IPS-20b (cell line): ENCODE measurements around the gene RFTN1.
"Not testable (repeated sequence)": the region's sequence is repeated elsewhere in the genome, so short reads cannot be mapped to it uniquely, and the experiment has no call there.

Source experiments
- H3K27ac ChIP-seq: one replicate; pipeline ENCODE4 v1.5.1; 2013; ENCODE audit warnings: low read length
- H3K27me3 ChIP-seq: 2 replicates; pipeline ENCODE4 v1.6.1; 2013; ENCODE audit warnings: mild to moderate bottlenecking, low read length, inconsistent platforms; ENCODE audit not compliant: insufficient read depth
- H3K36me3 ChIP-seq: 2 replicates; pipeline ENCODE4 v1.6.1; 2013; ENCODE audit warnings: low read depth, mild to moderate bottlenecking, inconsistent platforms, low read length, moderate library complexity; ENCODE audit not compliant: insufficient read depth
- H3K4me1 ChIP-seq: 2 replicates; pipeline ENCODE4 v1.6.1; 2013; ENCODE audit warnings: mild to moderate bottlenecking, control low read depth, inconsistent platforms, low read length, moderate library complexity; ENCODE audit not compliant: insufficient read depth
- H3K4me3 ChIP-seq: 2 replicates; pipeline ENCODE4 v1.5.1; 2013; ENCODE audit warnings: mild to moderate bottlenecking, low read length, inconsistent platforms
- H3K9ac ChIP-seq: 2 replicates; pipeline ENCODE4 v1.6.1; 2013; ENCODE audit warnings: low read depth, mild to moderate bottlenecking, inconsistent platforms, low read length, moderate library complexity
- H3K9me3 ChIP-seq: 2 replicates; pipeline ENCODE4 v1.6.1; 2013; ENCODE audit warnings: mild to moderate bottlenecking, low read depth, low read length, inconsistent platforms; ENCODE audit not compliant: insufficient read depth

RFTN1 gene

GRCh38 chr3:16322189-16322588, 191.3 kb downstream of the RFTN1 start:
- H3K9me3 ChIP-seq = no peaks in the 10 kb centered on the region
- no peak overlapping the region for H3K9ac ChIP-seq
- H3K4me1 ChIP-seq = no peaks in the 10 kb centered on the region
- no peak overlapping the region for H3K4me3 ChIP-seq
- H3K27me3 ChIP-seq = no peaks in the 10 kb centered on the region
- peaks cover 38% of the 10 kb centered on the region for H3K36me3 ChIP-seq
- H3K27ac ChIP-seq = no peak overlapping the region

- H3K4me1 ChIP-seq = no peaks in the 10 kb centered on the region
- H3K27me3 ChIP-seq = no peaks in the 10 kb centered on the region
- H3K27ac ChIP-seq = no peak overlapping the region
- no peak overlapping the region for H3K4me3 ChIP-seq
- peaks cover 46% of the 10 kb centered on the region for H3K36me3 ChIP-seq
- no peak overlapping the region for H3K9ac ChIP-seq
- no peaks in the 10 kb centered on the region for H3K9me3 ChIP-seq
Observed at GRCh38 chr3:16320711-16321110, 192.8 kb downstream of the RFTN1 start.

GRCh38 chr3:16319723-16320122, 193.8 kb downstream of the RFTN1 start:
- Histone ChIP-seq H3K4me3 (no peak overlapping the region), H3K27ac (no peak overlapping the region), H3K36me3 (peaks cover 38% of the 10 kb centered on the region)

GRCh38 chr3:16319307-16319706, 194.2 kb downstream of the RFTN1 start:
- Histone ChIP-seq H3K9me3 (no peaks in the 10 kb centered on the region), H3K9ac (no peak overlapping the region), H3K4me3 (no peak overlapping the region), H3K27ac (no peak overlapping the region), H3K27me3 (no peaks in the 10 kb centered on the region), H3K4me1 (no peaks in the 10 kb centered on the region), H3K36me3 (peaks cover 43% of the 10 kb centered on the region)

More at GRCh38 chr3:16319723-16320122, 193.8 kb downstream of the RFTN1 start:
- no peaks in the 10 kb centered on the region for H3K9me3 ChIP-seq
- no peaks in the 10 kb centered on the region for H3K27me3 ChIP-seq
- no peaks in the 10 kb centered on the region for H3K4me1 ChIP-seq
- H3K9ac ChIP-seq = no peak overlapping the region

GRCh38 chr3:16318176-16318575, 195.3 kb downstream of the RFTN1 start:
- Histone ChIP-seq H3K4me3 (no peak overlapping the region), H3K27me3 (no peaks in the 10 kb centered on the region), H3K36me3 (peaks cover 47% of the 10 kb centered on the region), H3K9ac (no peak overlapping the region), H3K9me3 (no peaks in the 10 kb centered on the region), H3K27ac (no peak overlapping the region), H3K4me1 (no peaks in the 10 kb centered on the region)

GRCh38 chr3:16317561-16317945, 195.9 kb downstream of the RFTN1 start:
- no peaks in the 10 kb centered on the region for H3K4me1 ChIP-seq
- H3K36me3 ChIP-seq = peaks cover 45% of the 10 kb centered on the region
- no peak overlapping the region for H3K27ac ChIP-seq
- H3K4me3 ChIP-seq = no peak overlapping the region
- no peak overlapping the region for H3K9ac ChIP-seq
- no peaks in the 10 kb centered on the region for H3K9me3 ChIP-seq
- H3K27me3 ChIP-seq = no peaks in the 10 kb centered on the region

GRCh38 chr3:16316847-16317560, 196.5 kb downstream of the RFTN1 start:
- H3K9me3 ChIP-seq = no peaks in the 10 kb centered on the region
- H3K27me3 ChIP-seq = no peaks in the 10 kb centered on the region
- H3K9ac ChIP-seq = no peak overlapping the region
- no peak overlapping the region for H3K27ac ChIP-seq
- no peaks in the 10 kb centered on the region for H3K4me1 ChIP-seq
- H3K36me3 ChIP-seq = peaks cover 44% of the 10 kb centered on the region
- no peak overlapping the region for H3K4me3 ChIP-seq

- Histone ChIP-seq H3K9ac (no peak overlapping the region), H3K27ac (no peak overlapping the region), H3K9me3 (no peaks in the 10 kb centered on the region), H3K4me3 (no peak overlapping the region), H3K36me3 (peaks cover 44% of the 10 kb centered on the region), H3K27me3 (no peaks in the 10 kb centered on the region), H3K4me1 (no peaks in the 10 kb centered on the region)
Observed at GRCh38 chr3:16316396-16316795, 197.1 kb downstream of the RFTN1 start.

GRCh38 chr3:16315623-16316022, 197.9 kb downstream of the RFTN1 start:
- Histone ChIP-seq H3K9ac (no peak overlapping the region), H3K9me3 (no peaks in the 10 kb centered on the region), H3K4me3 (no peak overlapping the region), H3K4me1 (no peaks in the 10 kb centered on the region), H3K27ac (no peak overlapping the region), H3K27me3 (no peaks in the 10 kb centered on the region), H3K36me3 (peaks cover 43% of the 10 kb centered on the region)

GRCh38 chr3:16313886-16314645, 199.4 kb downstream of the RFTN1 start:
- H3K4me3 ChIP-seq = no peak overlapping the region
- no peaks in the 10 kb centered on the region for H3K27me3 ChIP-seq
- no peak overlapping the region for H3K27ac ChIP-seq
- peaks cover 31% of the 10 kb centered on the region for H3K36me3 ChIP-seq
- no peak overlapping the region for H3K9ac ChIP-seq
- no peaks in the 10 kb centered on the region for H3K9me3 ChIP-seq
- H3K4me1 ChIP-seq = no peaks in the 10 kb centered on the region

- no peaks in the 10 kb centered on the region for H3K27me3 ChIP-seq
- H3K36me3 ChIP-seq = peaks cover 32% of the 10 kb centered on the region
- H3K9me3 ChIP-seq = no peaks in the 10 kb centered on the region
- H3K27ac ChIP-seq = no peak overlapping the region
- no peak overlapping the region for H3K4me3 ChIP-seq
- H3K9ac ChIP-seq = no peak overlapping the region
- no peaks in the 10 kb centered on the region for H3K4me1 ChIP-seq
Observed at GRCh38 chr3:16311960-16312451, 201.5 kb downstream of the RFTN1 start.

- not testable (repeated sequence) for H3K9ac ChIP-seq, H3K4me1 ChIP-seq, H3K27ac ChIP-seq, H3K27me3 ChIP-seq, H3K4me3 ChIP-seq, H3K9me3 ChIP-seq
- peaks cover 34% of the 10 kb centered on the region for H3K36me3 ChIP-seq
Observed at GRCh38 chr3:16310486-16310885, 203.0 kb downstream of the RFTN1 start.
